HCT116 (cell line): ENCODE results near the gene P3H4. TPM values are rescaled to one million over a fixed set of nuclear protein-coding genes. Genes with fewer than 3 reads are reported as not detected.
A peak's percentile ranks its signal among the peaks of the same experiment; 100 is the strongest.

Experiments used
- ATAC-seq: fragments of 200-7000 bp; cut with Tn5 transposase; 2 replicates; pipeline ENCODE4 v1.9.1; 2020; ENCODE audit warnings: mild to moderate bottlenecking, moderate library complexity
- BruUV-seq: library from RNA; stranded (reverse); fragments of 400-500 nt; replicated peaks from 2 replicates; lab custom pipeline; 2021; lab: Mats Ljungman, UMichigan
- CTCF ChIA-PET: fragments of 300-600 bp; sonication (Branson Sonifier 250); formaldehyde crosslinking; loops from one replicate; lab custom pipeline; 2021; ENCODE audit warnings: antibody characterized with exemption; lab: Charles Lee
- POLR2A ChIA-PET: fragments of 300-600, 350-600 bp; sonication (Branson Sonifier 250); formaldehyde crosslinking; loops from one replicate; lab custom pipeline; 2021; ENCODE audit warnings: antibody characterized with exemption; lab: Charles Lee
- RAD21 ChIA-PET, 2 experiments: fragments of 300-600 bp; sonication (Branson Sonifier 250); formaldehyde crosslinking; loops; one replicate each; lab custom pipeline; 2023; ENCODE audit warnings: low total read pairs in 2 of 2; ENCODE audit not compliant: uncharacterized antibody in 2 of 2, unreplicated experiment in 2 of 2, low non-redundant PET in 1 of 2; lab: Charles Lee
- DNase-seq: peaks from one replicate; pipeline ENCODE4 v3.0.0-alpha.2; 2010; ENCODE audit warnings: low read depth, low spot score
- H2AFZ ChIP-seq: fragments of 200-600 bp; shearing (Covaris generic), sonication (generic); 2 replicates; pipeline ENCODE4 v1.6.1; 2017; ENCODE audit warnings: low read depth, mixed run types, mixed read lengths, antibody characterized with exemption, low read length; ENCODE audit not compliant: poor library complexity, severe bottlenecking
- H3K27ac ChIP-seq: 2 replicates; pipeline ENCODE4 v1.5.1; 2012; ENCODE audit warnings: low read depth, low read length
- H3K27me3 ChIP-seq: fragments of 200-600 bp; sonication (generic); 2 replicates; pipeline ENCODE4 v1.6.1; 2016; ENCODE audit warnings: mixed run types, low read length, mixed read lengths; ENCODE audit not compliant: insufficient read depth
- H3K36me3 ChIP-seq, 2 experiments: fragments of 200-500 bp in 1 of 2; fragments of 200-600 bp in 1 of 2; sonication (Bioruptor generic) in 1 of 2; sonication (generic) in 1 of 2; 2 replicates each; pipeline versions ENCODE4 v1.5.1 to v1.6.1; 2014 to 2016; ENCODE audit warnings: low read length in 2 of 2, inconsistent platforms in 1 of 2, mixed read lengths in 1 of 2, mixed run types in 1 of 2; ENCODE audit not compliant: insufficient read depth in 2 of 2, control insufficient read depth in 1 of 2
- H3K4me1 ChIP-seq, 2 experiments: fragments of 200-600 bp in 1 of 2; sonication (generic) in 1 of 2; 2 replicates each; pipeline versions ENCODE4 v1.5.1 to v1.6.1; 2012 to 2017; ENCODE audit warnings: low read length in 2 of 2, inconsistent platforms in 1 of 2, mild to moderate bottlenecking in 1 of 2, mixed read lengths in 1 of 2, mixed run types in 1 of 2, moderate library complexity in 1 of 2; ENCODE audit not compliant: insufficient read depth in 2 of 2, control insufficient read depth in 1 of 2
- H3K4me2 ChIP-seq: fragments of 200-600 bp; sonication (generic); 2 replicates; pipeline ENCODE4 v1.6.1; 2017; ENCODE audit warnings: mixed run types, low read length, mixed read lengths
- H3K4me3 ChIP-seq, 2 experiments: fragments of 200-600 bp in 1 of 2; sonication (generic) in 1 of 2; replicated peaks in 1 of 2; 2 replicates each; pipeline ENCODE4 v1.5.1; 2011 to 2016; ENCODE audit warnings: low read length in 2 of 2, control low read depth in 1 of 2, low read depth in 1 of 2, mild to moderate bottlenecking in 1 of 2, mixed read lengths in 1 of 2, mixed run types in 1 of 2
- H3K79me2 ChIP-seq: fragments of 200-600 bp; sonication (generic); 2 replicates; pipeline ENCODE4 v1.6.1; 2017; ENCODE audit warnings: mild to moderate bottlenecking, mixed run types, low read length, moderate library complexity, mixed read lengths; ENCODE audit not compliant: insufficient read depth
- H3K9ac ChIP-seq: fragments of 200-600 bp; sonication (generic); 2 replicates; pipeline ENCODE4 v1.6.1; 2016; ENCODE audit warnings: low read length, mixed read lengths
- H3K9me2 ChIP-seq: fragments of 200-600 bp; sonication (generic), shearing (Covaris generic); 2 replicates; pipeline ENCODE4 v1.6.1; 2017; ENCODE audit warnings: mixed run types, mild to moderate bottlenecking, moderate library complexity; ENCODE audit not compliant: insufficient read depth
- H3K9me3 ChIP-seq, 2 experiments: fragments of 200-500 bp in 1 of 2; fragments of 200-600 bp in 1 of 2; sonication (Bioruptor generic) in 1 of 2; sonication (generic) in 1 of 2; 2 replicates each; pipeline ENCODE4 v1.6.1; 2014 to 2017; ENCODE audit warnings: low read length in 2 of 2, mixed read lengths in 2 of 2, inconsistent platforms in 1 of 2, low read depth in 1 of 2, mild to moderate bottlenecking in 1 of 2, mixed run types in 1 of 2, moderate library complexity in 1 of 2; ENCODE audit not compliant: control insufficient read depth in 1 of 2, insufficient read depth in 1 of 2
- H4K20me1 ChIP-seq: fragments of 200-600 bp; sonication (generic), shearing (Covaris generic); 2 replicates; pipeline ENCODE4 v1.6.1; 2017; ENCODE audit warnings: mixed run types, mild to moderate bottlenecking, moderate library complexity; ENCODE audit not compliant: insufficient read depth
- CBX3 ChIP-seq: IDR thresholded peaks from 2 replicates; pipeline ENCODE4 v1.6.1; 2012; ENCODE audit warnings: low read depth
- CEBPB ChIP-seq: IDR thresholded peaks from 2 replicates; pipeline ENCODE4 v1.6.1; 2012; ENCODE audit warnings: low read depth
- EGR1 ChIP-seq: IDR thresholded peaks from 2 replicates; pipeline ENCODE4 v1.6.1; 2012; ENCODE audit warnings: low read depth
- ELF1 ChIP-seq: IDR thresholded peaks from 2 replicates; pipeline ENCODE4 v1.6.1; 2012; ENCODE audit warnings: low read depth, borderline replicate concordance
- EZH2 ChIP-seq: fragments of 200-600 bp; sonication (generic); IDR thresholded peaks from 2 replicates; pipeline ENCODE4 v1.6.1; 2017; ENCODE audit warnings: antibody characterized with exemption, mixed run types
- FOSL1 ChIP-seq: IDR thresholded peaks from 2 replicates; pipeline ENCODE4 v1.6.1; 2012; ENCODE audit warnings: low read depth
- JUND ChIP-seq: IDR thresholded peaks from 2 replicates; pipeline ENCODE4 v1.6.1; 2012
- POLR2A ChIP-seq: IDR thresholded peaks from 2 replicates; pipeline ENCODE4 v1.7.0; 2011; ENCODE audit warnings: borderline replicate concordance; ENCODE audit not compliant: insufficient read depth, insufficient read length; ENCODE audit errors: extremely low read depth
- POLR2AphosphoS5 ChIP-seq: IDR thresholded peaks from 2 replicates; pipeline ENCODE4 v1.6.1; 2011; ENCODE audit warnings: mild to moderate bottlenecking, low read depth, low read length, moderate library complexity
- RAD21 ChIP-seq: IDR thresholded peaks from 2 replicates; pipeline ENCODE4 v1.6.1; 2012; ENCODE audit warnings: low read depth, mild to moderate bottlenecking
- SP1 ChIP-seq: IDR thresholded peaks from 2 replicates; pipeline ENCODE4 v1.6.1; 2012; ENCODE audit warnings: low read depth
- SRF ChIP-seq: IDR thresholded peaks from 2 replicates; pipeline ENCODE4 v1.6.1; 2012; ENCODE audit warnings: low read depth
- TCF7L2 ChIP-seq: IDR thresholded peaks from 2 replicates; pipeline ENCODE4 v1.7.0; 2011; ENCODE audit warnings: borderline replicate concordance, inconsistent platforms; ENCODE audit not compliant: insufficient read depth, insufficient read length; ENCODE audit errors: extremely low read depth
- YY1 ChIP-seq: IDR thresholded peaks from 2 replicates; pipeline ENCODE4 v1.6.1; 2011; ENCODE audit warnings: low read length, low read depth, moderate library complexity, mild to moderate bottlenecking; ENCODE audit not compliant: insufficient replicate concordance; ENCODE audit errors: extremely low read depth
- ZFX ChIP-seq: fragments of 450-650 bp; IDR thresholded peaks from 2 replicates; pipeline ENCODE4 v1.6.1; 2017
- ZNF274 ChIP-seq: fragments of 200-500 bp; sonication (Bioruptor generic); IDR thresholded peaks from 2 replicates; pipeline ENCODE4 v1.6.1; 2014; ENCODE audit warnings: mild to moderate bottlenecking, low read depth, low read length, inconsistent platforms
- intact Hi-C: fragments of 100-400 bp; cut with micrococcal nuclease; formaldehyde crosslinking; loops from 2 replicates; pipeline ENCODE4 v1.10.0; 2022
- total RNA-seq: library from RNA; stranded (reverse); gene quantifications from one replicate; pipeline ENCODE4 v1.2.1, GENCODE V29; 2021; ENCODE audit not compliant: unreplicated experiment
- TF ChIP-seq, protein P1 (sequence below): IDR thresholded peaks from 2 replicates; pipeline ENCODE4 v1.6.1; 2012; ENCODE audit warnings: low read depth
- TF ChIP-seq, protein P2 (sequence below): IDR thresholded peaks from 2 replicates; pipeline ENCODE4 v1.6.1; 2012
- TF ChIP-seq, protein P3 (sequence below), 3 experiments: fragments of 200-600 bp in 1 of 3; sonication (generic) in 1 of 3; IDR thresholded peaks in 2 of 3; conservative IDR thresholded peaks in 1 of 3; 2 replicates each; pipeline ENCODE4 v1.5.1; 2012 to 2017; ENCODE audit warnings: low read depth in 2 of 3, low read length in 2 of 3, antibody characterized with exemption in 1 of 3, borderline replicate concordance in 1 of 3, control low read depth in 1 of 3, mild to moderate bottlenecking in 1 of 3, mixed read lengths in 1 of 3, mixed run types in 1 of 3, moderate library complexity in 1 of 3; ENCODE audit not compliant: insufficient read depth in 1 of 3
- TF ChIP-seq, protein P4 (sequence below): IDR thresholded peaks from 2 replicates; pipeline ENCODE4 v1.6.1; 2012

Gene P3H4
- total RNA-seq, 1 experiment from 2014 or later: 23.4 TPM

DNA sequence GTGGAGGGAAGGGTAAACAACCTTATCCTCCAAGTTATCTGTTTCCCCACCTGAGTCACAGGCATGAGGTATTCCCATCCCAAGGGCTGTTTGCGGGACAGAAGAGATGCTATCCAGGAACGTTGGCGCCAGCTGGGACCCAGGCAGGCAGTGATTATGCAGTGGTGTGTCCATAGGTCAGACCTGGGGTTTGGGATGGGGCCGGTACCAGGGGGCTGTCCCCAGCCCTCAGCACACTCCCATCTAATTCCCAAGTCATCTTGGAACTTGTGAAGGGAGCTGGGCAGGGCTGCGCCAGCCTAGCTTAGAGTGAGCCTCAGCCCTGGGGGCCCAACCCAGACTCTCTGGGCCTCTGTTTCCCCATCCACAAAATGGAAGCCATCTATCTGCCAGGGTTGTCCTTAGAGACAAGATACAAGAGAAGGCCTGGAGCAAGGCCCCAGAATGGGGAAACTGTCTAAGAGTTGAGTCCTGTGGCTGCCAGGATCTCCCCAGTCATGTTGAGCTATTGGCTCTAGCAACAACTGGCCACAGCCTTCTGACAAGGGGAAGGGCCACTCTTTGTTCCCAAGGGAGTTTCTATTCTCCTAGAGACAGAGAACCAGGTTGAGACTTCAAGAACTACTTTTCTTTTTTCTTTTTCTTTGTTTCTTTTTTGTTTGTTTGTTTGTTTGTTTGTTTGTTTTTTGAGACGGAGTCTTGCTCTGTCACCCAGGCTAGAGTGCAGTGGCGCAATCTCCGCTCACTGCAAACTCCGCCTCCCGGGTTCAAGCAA, 15.4 kb downstream of the P3H4 start (continued):
- TF ChIP-seq, protein P1, sequence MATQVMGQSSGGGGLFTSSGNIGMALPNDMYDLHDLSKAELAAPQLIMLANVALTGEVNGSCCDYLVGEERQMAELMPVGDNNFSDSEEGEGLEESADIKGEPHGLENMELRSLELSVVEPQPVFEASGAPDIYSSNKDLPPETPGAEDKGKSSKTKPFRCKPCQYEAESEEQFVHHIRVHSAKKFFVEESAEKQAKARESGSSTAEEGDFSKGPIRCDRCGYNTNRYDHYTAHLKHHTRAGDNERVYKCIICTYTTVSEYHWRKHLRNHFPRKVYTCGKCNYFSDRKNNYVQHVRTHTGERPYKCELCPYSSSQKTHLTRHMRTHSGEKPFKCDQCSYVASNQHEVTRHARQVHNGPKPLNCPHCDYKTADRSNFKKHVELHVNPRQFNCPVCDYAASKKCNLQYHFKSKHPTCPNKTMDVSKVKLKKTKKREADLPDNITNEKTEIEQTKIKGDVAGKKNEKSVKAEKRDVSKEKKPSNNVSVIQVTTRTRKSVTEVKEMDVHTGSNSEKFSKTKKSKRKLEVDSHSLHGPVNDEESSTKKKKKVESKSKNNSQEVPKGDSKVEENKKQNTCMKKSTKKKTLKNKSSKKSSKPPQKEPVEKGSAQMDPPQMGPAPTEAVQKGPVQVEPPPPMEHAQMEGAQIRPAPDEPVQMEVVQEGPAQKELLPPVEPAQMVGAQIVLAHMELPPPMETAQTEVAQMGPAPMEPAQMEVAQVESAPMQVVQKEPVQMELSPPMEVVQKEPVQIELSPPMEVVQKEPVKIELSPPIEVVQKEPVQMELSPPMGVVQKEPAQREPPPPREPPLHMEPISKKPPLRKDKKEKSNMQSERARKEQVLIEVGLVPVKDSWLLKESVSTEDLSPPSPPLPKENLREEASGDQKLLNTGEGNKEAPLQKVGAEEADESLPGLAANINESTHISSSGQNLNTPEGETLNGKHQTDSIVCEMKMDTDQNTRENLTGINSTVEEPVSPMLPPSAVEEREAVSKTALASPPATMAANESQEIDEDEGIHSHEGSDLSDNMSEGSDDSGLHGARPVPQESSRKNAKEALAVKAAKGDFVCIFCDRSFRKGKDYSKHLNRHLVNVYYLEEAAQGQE: no peak
- no peak for TF ChIP-seq ZFX
- TF ChIP-seq POLR2A: no peak
- no peak for TF ChIP-seq YY1
- TF ChIP-seq RAD21: no peak
- no peak for TF ChIP-seq TCF7L2
- no peak for TF ChIP-seq POLR2AphosphoS5
- no peak for TF ChIP-seq EGR1
- TF ChIP-seq EZH2: no peak
- TF ChIP-seq, all 23 proteins: peak for 0

DNA sequence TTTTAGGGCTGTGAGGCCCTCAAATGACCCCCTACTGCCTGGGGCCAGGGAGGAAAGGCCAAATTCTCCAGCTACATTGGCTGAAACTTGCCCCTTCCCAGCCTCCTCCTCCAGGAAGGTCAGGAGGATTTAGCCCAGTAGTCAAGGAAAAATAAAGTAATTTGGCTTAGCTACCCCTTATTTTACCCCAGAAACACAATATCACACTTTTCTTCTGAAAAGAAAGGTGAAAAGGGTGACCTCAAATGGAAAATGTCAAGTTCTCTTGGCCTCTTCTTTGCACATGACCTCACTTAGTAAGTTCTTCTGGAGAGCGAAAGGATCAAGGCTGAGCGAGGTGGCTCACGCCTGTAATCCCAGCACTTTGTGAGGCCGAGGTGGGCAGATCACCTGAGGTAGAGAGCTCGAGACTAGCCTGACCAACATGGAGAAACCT, 17.2 kb downstream of the P3H4 start:
- Histone ChIP-seq H3K27me3 (no peaks in the 10 kb centered on the region), H3K27ac (peak overlapping the region; percentile 93), H3K36me3 (no peaks in the 10 kb centered on the region), H3K4me2 (peak overlapping the region; percentile 90), H4K20me1 (no peaks in the 10 kb centered on the region), H3K9me2 (no peaks in the 10 kb centered on the region), H3K9me3 (no peaks in the 10 kb centered on the region), H3K9ac (peak overlapping the region; percentile 73), H2AFZ (no peak overlapping the region), H3K4me1 (peaks cover 48 to 70% of the 10 kb centered on the region in 2 experiments), H3K4me3 (no peak overlapping the region), H3K79me2 (no peaks in the 10 kb centered on the region)
- CTCF ChIA-PET: interaction anchor here (0.7 to 1.7 kb wide), 2 partner anchors 8 to 72 kb away, joined by 3 to 9 read pairs; partner anchors contain the start of gene JUP
- BruUV-seq: no TSS peak
- DNase-seq (no peak), ATAC-seq (no peak)
- POLR2A ChIA-PET: interaction anchor here (1.3 to 3.7 kb wide), 2 partner anchors 9 to 172 kb away, joined by 4 to 33 read pairs; partner anchors contain the start of genes CNP and JUP
- no peak for TF ChIP-seq CEBPB
- TF ChIP-seq POLR2A: no peak
- TF ChIP-seq FOSL1: no peak
- TF ChIP-seq, protein P2, sequence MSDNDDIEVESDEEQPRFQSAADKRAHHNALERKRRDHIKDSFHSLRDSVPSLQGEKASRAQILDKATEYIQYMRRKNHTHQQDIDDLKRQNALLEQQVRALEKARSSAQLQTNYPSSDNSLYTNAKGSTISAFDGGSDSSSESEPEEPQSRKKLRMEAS: no peak
- TF ChIP-seq POLR2AphosphoS5: no peak
- no peak for TF ChIP-seq SRF
- no peak for TF ChIP-seq ZNF274
- no peak for TF ChIP-seq EZH2
- TF ChIP-seq SP1: no peak
- TF ChIP-seq, protein P3, sequence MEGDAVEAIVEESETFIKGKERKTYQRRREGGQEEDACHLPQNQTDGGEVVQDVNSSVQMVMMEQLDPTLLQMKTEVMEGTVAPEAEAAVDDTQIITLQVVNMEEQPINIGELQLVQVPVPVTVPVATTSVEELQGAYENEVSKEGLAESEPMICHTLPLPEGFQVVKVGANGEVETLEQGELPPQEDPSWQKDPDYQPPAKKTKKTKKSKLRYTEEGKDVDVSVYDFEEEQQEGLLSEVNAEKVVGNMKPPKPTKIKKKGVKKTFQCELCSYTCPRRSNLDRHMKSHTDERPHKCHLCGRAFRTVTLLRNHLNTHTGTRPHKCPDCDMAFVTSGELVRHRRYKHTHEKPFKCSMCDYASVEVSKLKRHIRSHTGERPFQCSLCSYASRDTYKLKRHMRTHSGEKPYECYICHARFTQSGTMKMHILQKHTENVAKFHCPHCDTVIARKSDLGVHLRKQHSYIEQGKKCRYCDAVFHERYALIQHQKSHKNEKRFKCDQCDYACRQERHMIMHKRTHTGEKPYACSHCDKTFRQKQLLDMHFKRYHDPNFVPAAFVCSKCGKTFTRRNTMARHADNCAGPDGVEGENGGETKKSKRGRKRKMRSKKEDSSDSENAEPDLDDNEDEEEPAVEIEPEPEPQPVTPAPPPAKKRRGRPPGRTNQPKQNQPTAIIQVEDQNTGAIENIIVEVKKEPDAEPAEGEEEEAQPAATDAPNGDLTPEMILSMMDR (IDR thresholded peaks at IDR 0.05 in 2 of 3, conservative IDR thresholded peaks at IDR 0.05 in 1 of 3; ENCODE audit: borderline replicate concordance in 1 of 3, insufficient read depth in 1 of 3, low read depth in 2 of 3, low read length in 2 of 3): no peak
- no peak for TF ChIP-seq TCF7L2
- TF ChIP-seq JUND: no peak
- no peak for TF ChIP-seq ELF1
- no peak for TF ChIP-seq ZFX
- TF ChIP-seq, protein P4, sequence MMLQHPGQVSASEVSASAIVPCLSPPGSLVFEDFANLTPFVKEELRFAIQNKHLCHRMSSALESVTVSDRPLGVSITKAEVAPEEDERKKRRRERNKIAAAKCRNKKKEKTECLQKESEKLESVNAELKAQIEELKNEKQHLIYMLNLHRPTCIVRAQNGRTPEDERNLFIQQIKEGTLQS: no peak
- no peak for TF ChIP-seq CBX3
- RAD21 ChIA-PET: no interaction called here
- intact Hi-C loops: no loop called here
